Measurements from ENCODE around the gene ZNF782. TPM values are rescaled to one million over a fixed set of nuclear protein-coding genes. Genes with fewer than 3 reads are reported as not detected.
"Not testable (repeated sequence)": the region's sequence is repeated elsewhere in the genome, so short reads cannot be mapped to it uniquely, and the experiment has no call there.

ZNF782 gene
- total RNA-seq, 2 donors from 2014 or later: 5.6 to 5.7 TPM

GRCh38 chr9:96865240-96865639, 10.9 kb upstream of the ZNF782 start:
- not testable (repeated sequence) for H3K27me3 Mint-ChIP-seq, H3K9me3 Mint-ChIP-seq

GRCh38 chr9:96859461-96860198, 5.3 kb upstream of the ZNF782 start:
- H3K4me3 Mint-ChIP-seq: no peak overlapping the region
- H3K27ac Mint-ChIP-seq: peak overlapping the region; percentile 48
- ATAC-seq (replicated peaks): no peak
- no peaks in the 10 kb centered on the region for H3K9me3 Mint-ChIP-seq
- no peaks in the 10 kb centered on the region for H3K36me3 Mint-ChIP-seq (ENCODE audit: low read depth)
- no peaks in the 10 kb centered on the region for H3K4me1 Mint-ChIP-seq
- peaks cover 4% of the 10 kb centered on the region for H3K27me3 Mint-ChIP-seq

More at GRCh38 chr9:96865240-96865639, 10.9 kb upstream of the ZNF782 start:
- ATAC-seq (replicated peaks); H3K4me1 Mint-ChIP-seq; H3K4me3 Mint-ChIP-seq; H3K27ac Mint-ChIP-seq; H3K36me3 Mint-ChIP-seq (ENCODE audit: low read depth): not testable (repeated sequence)

GRCh38 chr9:96858670-96859069, 4.4 kb upstream of the ZNF782 start:
- no peaks in the 10 kb centered on the region for H3K9me3 Mint-ChIP-seq
- H3K4me3 Mint-ChIP-seq: no peak overlapping the region
- peaks cover 4% of the 10 kb centered on the region for H3K27me3 Mint-ChIP-seq
- peak overlapping the region; percentile 36 for H3K27ac Mint-ChIP-seq
- ATAC-seq (replicated peaks): no peak
- no peaks in the 10 kb centered on the region for H3K4me1 Mint-ChIP-seq
- H3K36me3 Mint-ChIP-seq (ENCODE audit: low read depth): peaks cover 5% of the 10 kb centered on the region

- Mint-ChIP-seq H3K36me3 (ENCODE audit: low read depth) (peaks cover 5% of the 10 kb centered on the region), H3K9me3 (no peaks in the 10 kb centered on the region), H3K27ac (peak overlapping the region; percentile 36), H3K27me3 (peaks cover 4% of the 10 kb centered on the region), H3K4me3 (no peak overlapping the region), H3K4me1 (peaks cover 4% of the 10 kb centered on the region)
- ATAC-seq (replicated peaks): no peak
These were observed 3.8 kb upstream of the ZNF782 start for GRCh38 chr9:96858018-96858573.

GRCh38 chr9:96856363-96857286, 2.3 kb upstream of the ZNF782 start:
- H3K27ac Mint-ChIP-seq: no peak overlapping the region
- H3K4me1 Mint-ChIP-seq: peaks cover 17% of the 10 kb centered on the region
- no peak overlapping the region for H3K4me3 Mint-ChIP-seq
- H3K36me3 Mint-ChIP-seq (ENCODE audit: low read depth): peaks cover 11% of the 10 kb centered on the region
- peak; percentile 69 for ATAC-seq (replicated peaks)
- no peaks in the 10 kb centered on the region for H3K9me3 Mint-ChIP-seq
- peaks cover 4% of the 10 kb centered on the region for H3K27me3 Mint-ChIP-seq

- H3K9me3 Mint-ChIP-seq: no peaks in the 10 kb centered on the region
These were observed 448 bp upstream of the ZNF782 start for GRCh38 chr9:96854651-96855273.

GRCh38 chr9:96852676-96853075, 1.6 kb downstream of the ZNF782 start:
- no peaks in the 10 kb centered on the region for H3K9me3 Mint-ChIP-seq
- H3K4me3 Mint-ChIP-seq: peak overlapping the region; percentile 90
- ATAC-seq (replicated peaks): no peak
- H3K27me3 Mint-ChIP-seq: peaks cover 4% of the 10 kb centered on the region
- peaks cover 22% of the 10 kb centered on the region for H3K4me1 Mint-ChIP-seq
- H3K27ac Mint-ChIP-seq: peak overlapping the region; percentile 95
- peaks cover 31% of the 10 kb centered on the region for H3K36me3 Mint-ChIP-seq (ENCODE audit: low read depth)

More at GRCh38 chr9:96854651-96855273, 448 bp upstream of the ZNF782 start:
- ATAC-seq (replicated peaks): no peak
- Mint-ChIP-seq H3K36me3 (ENCODE audit: low read depth) (peaks cover 16% of the 10 kb centered on the region), H3K4me3 (peak overlapping the region; percentile 90), H3K27me3 (peaks cover 4% of the 10 kb centered on the region), H3K4me1 (peaks cover 17% of the 10 kb centered on the region), H3K27ac (peak overlapping the region; percentile 95)

GRCh38 chr9:96844040-96844439, 10.3 kb downstream of the ZNF782 start:
- no peak for ATAC-seq (replicated peaks)
- Mint-ChIP-seq H3K36me3 (ENCODE audit: low read depth) (peaks cover 76% of the 10 kb centered on the region), H3K9me3 (peaks cover 13% of the 10 kb centered on the region), H3K27me3 (no peaks in the 10 kb centered on the region), H3K27ac (no peak overlapping the region), H3K4me1 (peaks cover 18% of the 10 kb centered on the region), H3K4me3 (no peak overlapping the region)

GRCh38 chr9:96818533-96818932, 35.8 kb downstream of the ZNF782 start:
- peaks cover 67% of the 10 kb centered on the region for H3K36me3 Mint-ChIP-seq (ENCODE audit: low read depth)
- ATAC-seq (replicated peaks): no peak
- peaks cover 37% of the 10 kb centered on the region for H3K9me3 Mint-ChIP-seq
- no peaks in the 10 kb centered on the region for H3K4me1 Mint-ChIP-seq
- no peak overlapping the region for H3K27ac Mint-ChIP-seq
- no peaks in the 10 kb centered on the region for H3K27me3 Mint-ChIP-seq
- no peak overlapping the region for H3K4me3 Mint-ChIP-seq

GRCh38 chr9:96817973-96818372, 36.3 kb downstream of the ZNF782 start:
- H3K27ac Mint-ChIP-seq: no peak overlapping the region
- no peak for ATAC-seq (replicated peaks)

GRCh38 chr9:96813607-96814006, 40.7 kb downstream of the ZNF782 start:
- no peaks in the 10 kb centered on the region for H3K27me3 Mint-ChIP-seq
- peaks cover 21% of the 10 kb centered on the region for H3K36me3 Mint-ChIP-seq (ENCODE audit: low read depth)
- H3K4me3 Mint-ChIP-seq: no peak overlapping the region
- peaks cover 44% of the 10 kb centered on the region for H3K9me3 Mint-ChIP-seq
- no peak for ATAC-seq (replicated peaks)
- no peak overlapping the region for H3K27ac Mint-ChIP-seq
- H3K4me1 Mint-ChIP-seq: no peaks in the 10 kb centered on the region

More at GRCh38 chr9:96817973-96818372, 36.3 kb downstream of the ZNF782 start:
- Mint-ChIP-seq H3K27me3 (no peaks in the 10 kb centered on the region), H3K9me3 (peaks cover 37% of the 10 kb centered on the region), H3K4me1 (no peaks in the 10 kb centered on the region), H3K36me3 (ENCODE audit: low read depth) (peaks cover 63% of the 10 kb centered on the region), H3K4me3 (no peak overlapping the region)

GRCh38 chr9:96798959-96799358, 55.4 kb downstream of the ZNF782 start:
- peaks cover 30% of the 10 kb centered on the region for H3K9me3 Mint-ChIP-seq
- not testable (repeated sequence) for H3K27ac Mint-ChIP-seq; ATAC-seq (replicated peaks); H3K4me1 Mint-ChIP-seq; H3K4me3 Mint-ChIP-seq; H3K27me3 Mint-ChIP-seq
- H3K36me3 Mint-ChIP-seq (ENCODE audit: low read depth): peaks cover 47% of the 10 kb centered on the region

- Mint-ChIP-seq H3K9me3 (peaks cover 17% of the 10 kb centered on the region), H3K4me3 (no peak overlapping the region), H3K4me1 (peaks cover 9% of the 10 kb centered on the region), H3K27me3 (no peaks in the 10 kb centered on the region), H3K36me3 (ENCODE audit: low read depth) (no peaks in the 10 kb centered on the region), H3K27ac (no peak overlapping the region)
- ATAC-seq (replicated peaks): no peak
These were observed 70.3 kb downstream of the ZNF782 start for GRCh38 chr9:96784021-96784420.

GRCh38 chr9:96782235-96782634, 72.1 kb downstream of the ZNF782 start:
- Mint-ChIP-seq H3K27me3 (no peaks in the 10 kb centered on the region), H3K27ac (no peak overlapping the region), H3K4me1 (peaks cover 10% of the 10 kb centered on the region), H3K9me3 (peaks cover 11% of the 10 kb centered on the region), H3K36me3 (ENCODE audit: low read depth) (no peaks in the 10 kb centered on the region), H3K4me3 (no peak overlapping the region)
- peak; percentile 78 for ATAC-seq (replicated peaks)
